HG02981 (cell line): Measurements from ENCODE around the gene B4GALNT3.

ENCODE experiments used
- ATAC-seq: cut with Tn5 transposase; IDR thresholded peaks from one replicate; pipeline ENCODE4 v1.9.1; 2021; ENCODE audit warnings: mild to moderate bottlenecking, moderate library complexity; ENCODE audit not compliant: unreplicated experiment

The B4GALNT3 gene

DNA sequence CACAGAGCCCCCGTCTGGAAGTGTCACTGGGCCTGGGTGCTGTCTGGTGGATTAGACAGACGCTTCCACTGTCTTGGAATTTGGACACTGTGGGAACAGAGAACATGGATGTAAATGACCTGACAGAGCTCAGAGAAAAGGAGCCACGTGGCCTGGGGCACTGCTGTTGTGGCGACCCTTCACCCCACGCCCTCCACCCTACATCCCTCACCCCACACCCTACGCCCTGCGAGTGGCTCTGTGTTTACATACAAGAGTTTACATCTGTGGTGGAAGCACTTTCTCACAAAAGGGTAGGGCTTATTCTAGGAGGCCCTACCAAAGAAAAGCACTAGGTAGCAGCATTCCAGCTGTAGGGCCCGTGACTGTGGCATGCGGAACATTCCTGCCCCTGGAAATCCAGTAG, 47.7 kb downstream of the B4GALNT3 start:
- ATAC-seq: no peak

DNA sequence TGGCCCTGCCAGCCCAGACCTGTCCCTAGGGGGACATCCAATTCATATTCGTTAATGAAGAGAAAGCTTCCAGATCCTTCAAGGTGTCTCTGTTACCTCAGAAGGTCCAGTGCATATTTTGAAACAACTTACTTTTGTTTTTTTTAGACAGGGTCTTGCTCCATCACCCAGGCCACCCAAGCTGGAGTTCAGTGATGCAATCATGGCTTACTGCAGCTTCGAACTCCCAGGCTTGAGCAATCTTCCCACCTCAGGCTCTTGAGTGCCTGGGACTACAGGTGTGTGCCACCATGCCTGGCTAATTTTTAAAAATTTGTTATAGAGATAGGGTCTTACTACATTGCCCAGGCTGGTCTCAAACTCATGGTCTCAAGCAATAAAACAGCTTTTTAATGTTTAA, 48.4 kb downstream of the B4GALNT3 start:
- no peak for ATAC-seq

DNA sequence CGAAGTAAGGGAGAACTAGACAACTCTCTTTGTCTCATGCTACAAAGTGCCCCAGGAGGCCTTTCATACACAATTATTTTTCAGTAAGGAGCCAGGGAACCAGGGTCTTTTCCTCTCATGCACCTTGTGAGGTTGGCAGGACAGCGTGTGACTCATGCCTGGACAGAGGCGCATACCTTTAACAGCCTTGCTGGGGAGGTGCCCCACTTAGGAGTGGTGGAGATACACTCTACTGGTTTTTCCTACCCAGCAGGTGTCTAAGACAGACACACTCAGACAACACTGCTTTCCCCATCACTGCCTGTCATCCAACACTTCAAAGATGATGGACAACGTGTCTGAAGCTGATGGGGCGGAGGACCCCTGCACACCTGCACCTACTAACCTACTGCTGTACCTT, 49.1 kb downstream of the B4GALNT3 start:
- no peak for ATAC-seq

DNA sequence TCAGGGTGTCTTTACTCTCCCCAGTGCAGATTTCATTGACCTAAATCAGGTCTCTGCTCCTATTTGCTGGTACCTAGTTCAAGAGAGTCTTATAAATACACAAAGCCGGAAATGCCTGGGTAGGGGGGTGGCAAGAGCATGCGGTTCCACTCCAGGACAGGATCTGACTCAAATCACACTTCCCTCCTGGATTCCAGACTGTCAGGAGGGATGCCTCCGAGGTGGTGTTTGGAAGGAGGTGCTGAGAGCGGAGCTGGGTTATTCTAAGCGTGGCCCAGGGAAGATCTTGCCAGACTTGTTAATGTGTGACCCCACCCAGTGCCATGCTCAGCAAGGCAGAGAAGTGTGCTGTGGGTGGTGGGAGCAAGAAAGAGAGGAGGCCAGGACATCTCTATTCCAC, 49.8 kb downstream of the B4GALNT3 start:
- ATAC-seq: no peak

DNA sequence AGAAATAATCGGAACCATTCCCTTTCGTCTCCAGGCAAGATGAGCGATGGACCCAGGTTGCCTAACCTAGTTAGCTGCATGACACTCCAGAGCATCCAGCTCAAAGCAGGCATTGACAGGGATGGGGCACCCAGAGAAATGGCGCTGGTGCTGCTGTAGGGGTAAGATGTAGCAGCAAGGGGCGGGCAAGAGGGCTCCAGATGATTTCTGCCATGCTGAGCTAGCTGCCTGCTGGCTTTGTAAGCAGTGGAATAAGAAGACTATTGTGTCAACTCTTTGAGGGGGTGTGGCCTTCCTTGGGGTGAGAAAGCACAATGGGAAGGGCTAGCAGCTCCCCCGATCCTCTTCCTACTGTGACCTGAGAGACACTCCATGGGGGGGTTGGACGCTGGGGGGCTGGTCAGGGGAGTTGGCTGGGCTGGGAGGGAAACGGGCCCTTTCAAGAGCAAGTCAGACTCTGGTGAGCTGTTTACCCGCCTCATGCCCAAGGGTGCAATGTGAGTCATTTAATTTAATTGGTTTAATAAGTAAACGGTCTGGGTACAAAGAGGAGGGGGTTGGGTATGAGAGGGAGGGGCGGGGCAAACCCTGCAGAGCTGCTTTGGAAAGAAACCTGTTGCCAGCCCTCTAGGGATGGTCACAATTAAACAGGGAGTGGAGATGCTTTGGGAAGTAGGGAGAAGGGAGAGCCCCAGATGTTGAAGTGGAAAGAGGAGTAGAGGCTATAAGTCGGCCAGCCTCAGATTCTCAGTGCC, 50.5 kb downstream of the B4GALNT3 start:
- ATAC-seq: no peak

DNA sequence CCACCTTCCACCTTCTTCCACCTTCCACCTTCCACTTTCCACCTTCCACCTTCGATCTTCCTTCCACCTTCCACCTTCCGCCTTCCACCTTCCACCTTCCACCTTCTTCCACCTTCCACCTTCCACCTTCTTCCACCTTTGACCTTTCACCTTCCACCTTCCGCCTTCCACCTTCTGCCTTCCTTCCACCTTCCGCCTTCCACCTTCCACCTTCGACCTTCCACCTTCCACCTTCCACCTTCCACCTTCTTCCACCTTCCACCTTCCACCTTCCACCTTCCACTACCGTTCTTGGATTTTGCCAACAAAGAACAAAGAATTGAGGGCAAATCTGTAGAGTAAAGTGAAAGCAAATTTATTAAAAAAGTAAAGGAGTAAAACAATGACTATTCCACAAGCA, 53.2 kb downstream of the B4GALNT3 start:
- no peak for ATAC-seq

DNA sequence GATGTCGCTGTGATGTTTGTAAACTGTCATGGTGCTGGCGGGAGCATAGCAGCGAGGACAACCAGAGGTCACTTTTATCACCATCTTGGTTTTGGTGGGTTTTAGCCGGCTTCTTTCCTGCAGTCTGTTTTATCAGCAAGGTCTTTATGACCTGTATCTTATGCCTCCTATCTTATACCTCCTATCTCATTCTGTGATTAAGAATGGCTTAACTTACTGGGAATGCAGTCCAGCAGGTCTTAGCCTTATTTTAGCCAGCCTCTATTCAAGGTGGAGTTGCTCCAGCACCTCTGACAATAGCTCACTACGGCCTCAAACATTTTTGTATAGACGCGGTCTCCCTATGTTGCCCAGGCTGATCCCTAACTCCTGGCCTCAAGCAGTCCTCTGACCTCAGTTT, 53.7 kb downstream of the B4GALNT3 start:
- no peak for ATAC-seq

DNA sequence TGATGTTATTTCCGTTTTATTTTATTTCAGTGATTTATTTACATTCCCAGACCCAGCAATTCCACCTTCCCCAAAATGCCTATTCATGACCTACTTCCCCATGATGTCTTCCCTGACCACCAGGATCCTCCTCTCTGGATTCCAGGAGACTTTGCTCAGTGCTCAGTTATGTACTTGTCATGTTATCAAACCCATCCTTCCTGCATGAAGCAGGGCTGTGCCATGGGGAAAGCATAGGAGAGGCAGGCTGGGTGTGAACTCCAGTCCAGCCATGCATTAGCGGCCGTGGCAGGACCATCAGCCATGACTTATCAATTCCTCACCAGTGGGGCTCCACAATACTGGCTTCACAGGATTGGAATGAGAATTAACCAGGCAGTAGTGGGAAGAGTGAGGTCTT, 57.8 kb downstream of the B4GALNT3 start:
- no peak for ATAC-seq

DNA sequence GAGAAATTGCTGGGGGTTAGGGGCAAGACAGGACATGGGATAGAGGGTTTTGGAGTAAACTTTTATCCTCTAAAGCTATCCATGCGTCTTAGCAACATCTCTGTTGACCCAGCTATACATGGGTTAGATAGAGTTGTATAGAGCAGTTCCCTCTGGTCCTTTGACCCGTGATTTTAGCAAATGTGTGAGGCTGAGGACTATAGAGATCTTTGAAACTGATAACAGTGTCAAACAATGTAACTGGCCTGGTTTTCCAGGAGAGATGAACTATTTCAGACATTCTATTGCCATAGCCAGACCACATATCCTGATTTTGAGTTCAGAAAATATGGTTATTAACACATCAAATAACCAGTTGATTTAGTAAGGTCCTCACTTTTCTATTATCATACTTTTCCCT, 60.4 kb downstream of the B4GALNT3 start:
- ATAC-seq: no peak

DNA sequence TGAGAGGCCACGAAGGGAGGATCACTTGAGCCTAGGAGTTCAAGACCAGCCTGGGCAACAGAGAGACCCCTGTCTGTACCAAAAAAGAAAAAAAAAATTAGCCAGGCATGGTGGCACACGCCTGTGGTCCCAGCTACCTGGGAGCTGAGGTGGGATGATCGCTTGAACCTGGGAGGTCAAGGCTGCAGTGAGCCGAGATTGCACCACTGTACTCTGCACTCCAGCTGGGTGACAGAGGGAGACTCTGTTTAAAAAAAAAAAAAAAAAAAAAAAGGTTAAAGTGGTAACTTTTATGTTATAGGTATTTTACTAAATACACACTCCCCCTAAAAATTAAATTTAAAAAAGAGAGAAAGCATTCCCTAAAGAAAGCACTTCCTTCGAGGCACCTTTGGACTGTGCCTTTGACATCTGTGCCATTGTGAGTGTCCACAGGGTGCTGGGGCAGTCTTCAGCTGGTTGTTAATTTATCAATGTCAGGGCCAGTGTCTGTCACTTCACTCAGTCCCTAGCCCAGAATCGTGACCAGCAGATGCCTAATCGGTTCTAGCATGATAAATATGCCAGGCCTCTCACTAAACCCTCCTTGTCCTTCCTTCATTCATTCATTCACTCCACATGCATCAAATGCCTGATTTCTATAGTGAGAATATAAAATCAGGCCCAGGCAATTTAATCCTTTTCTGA, 63.1 kb downstream of the B4GALNT3 start:
- ATAC-seq: no peak

DNA sequence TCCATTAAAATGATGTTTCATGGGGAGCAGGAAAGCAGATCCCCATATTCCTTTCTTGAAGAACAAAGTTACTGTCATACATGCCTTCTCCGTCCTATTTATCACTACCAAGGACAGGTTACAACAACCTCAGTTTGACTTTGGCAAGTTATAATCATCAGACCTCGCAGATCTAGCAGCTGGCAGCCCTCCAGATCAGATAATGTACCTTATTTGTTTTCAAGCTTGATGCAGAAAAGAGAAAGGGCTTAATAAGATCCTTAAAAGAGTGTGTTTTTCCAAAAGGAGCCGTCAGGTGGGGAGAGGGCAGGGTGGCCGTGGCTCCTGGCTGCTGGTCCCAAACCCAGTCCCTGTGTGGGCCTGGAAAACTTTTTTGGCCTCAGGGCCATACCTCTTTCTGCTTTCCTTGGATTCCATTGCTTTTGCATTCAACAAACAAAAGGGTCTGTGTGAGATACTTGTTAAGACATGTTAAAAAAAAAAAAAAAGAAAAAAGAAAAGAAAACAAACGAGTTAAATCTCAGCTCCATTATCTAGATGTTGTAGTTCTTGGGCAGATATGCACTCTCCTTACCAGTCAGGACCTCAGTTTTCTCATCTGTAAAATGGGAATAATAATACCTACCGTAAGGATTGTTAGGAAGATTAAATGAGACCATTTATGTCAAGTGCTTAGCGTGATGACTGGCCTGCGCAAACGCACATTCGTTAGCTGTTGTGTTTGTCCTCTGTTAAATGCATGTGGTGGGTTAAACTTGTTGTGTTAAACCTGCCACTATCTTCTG, 64.6 kb downstream of the B4GALNT3 start:
- ATAC-seq: no peak

DNA sequence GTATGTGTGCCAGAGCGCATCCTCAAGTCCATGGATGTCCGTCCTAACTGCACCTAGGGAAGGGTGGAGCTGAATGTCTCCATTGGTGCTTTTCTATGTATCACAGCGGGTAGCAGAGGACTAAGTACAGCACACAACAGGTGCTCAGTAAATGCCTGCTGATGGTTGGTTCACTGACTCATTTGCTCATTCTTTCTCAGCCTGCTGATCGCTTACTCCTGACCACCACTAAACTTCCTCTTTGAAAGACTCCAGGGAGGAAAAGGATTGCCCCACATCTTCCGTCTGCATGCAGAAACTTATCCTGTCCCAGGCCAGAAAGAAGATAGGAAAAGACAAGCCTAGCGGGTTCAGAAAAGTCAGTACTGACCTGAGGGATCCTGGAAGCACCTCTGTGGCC, 66.3 kb downstream of the B4GALNT3 start:
- no peak for ATAC-seq

DNA sequence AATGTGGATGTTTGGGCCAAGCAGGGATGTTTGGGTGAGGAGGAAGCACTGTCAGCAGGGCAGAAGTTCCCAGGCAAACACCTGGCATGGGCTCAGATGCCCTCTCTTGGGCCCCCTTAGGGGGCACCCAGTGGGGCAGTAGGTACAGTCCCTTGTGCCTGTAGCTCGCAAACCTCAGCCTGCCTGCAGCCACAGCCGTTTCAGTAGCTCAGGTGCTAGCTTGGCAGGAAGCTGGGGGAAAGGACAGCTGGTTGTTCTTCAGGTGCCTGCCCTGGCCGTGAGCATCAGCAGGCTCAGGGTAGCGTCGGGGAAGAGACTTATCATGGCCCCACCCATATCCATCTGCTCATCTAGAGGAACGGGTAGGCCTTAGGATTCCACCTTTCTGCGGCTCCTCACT, 67.5 kb downstream of the B4GALNT3 start:
- no peak for ATAC-seq

DNA sequence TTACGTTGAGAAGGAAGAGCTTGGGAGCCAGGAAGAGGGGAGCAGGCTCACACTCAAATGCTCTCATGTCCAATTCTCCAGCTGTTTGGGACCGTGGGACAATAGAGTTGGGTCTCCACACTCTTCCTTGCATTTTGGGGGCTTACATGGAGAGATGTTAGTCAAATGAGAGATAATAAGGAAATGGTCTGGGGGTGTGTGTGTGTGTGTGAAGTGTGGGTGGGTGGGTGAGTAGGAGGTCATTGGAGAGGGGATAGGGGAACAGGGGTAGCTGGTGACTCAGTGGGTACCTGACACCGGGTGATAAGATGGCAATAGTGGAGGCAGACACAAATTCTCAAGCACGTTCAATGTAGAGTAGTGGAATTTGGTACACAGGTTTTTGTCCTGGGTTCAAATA, 68.0 kb downstream of the B4GALNT3 start:
- no peak for ATAC-seq

DNA sequence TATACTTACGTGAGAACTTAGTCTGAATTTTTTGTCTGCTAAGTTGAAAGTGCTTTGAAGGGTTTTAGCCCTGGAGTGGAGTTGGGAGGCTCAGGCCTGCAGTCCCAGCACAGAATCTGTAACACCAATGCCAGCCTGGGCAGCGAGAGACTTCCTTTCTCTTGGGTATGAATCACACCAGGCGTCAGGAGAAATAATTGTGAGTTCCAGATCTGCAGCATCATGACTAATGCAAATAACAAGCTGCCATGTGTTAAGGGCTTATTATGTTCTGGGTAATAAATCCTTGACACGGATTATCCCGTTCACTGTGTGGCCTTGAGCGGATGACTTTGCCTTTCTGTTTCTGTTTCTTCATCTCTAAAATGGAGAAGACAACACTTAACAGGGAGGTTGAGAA, 70.6 kb downstream of the B4GALNT3 start:
- no peak for ATAC-seq

DNA sequence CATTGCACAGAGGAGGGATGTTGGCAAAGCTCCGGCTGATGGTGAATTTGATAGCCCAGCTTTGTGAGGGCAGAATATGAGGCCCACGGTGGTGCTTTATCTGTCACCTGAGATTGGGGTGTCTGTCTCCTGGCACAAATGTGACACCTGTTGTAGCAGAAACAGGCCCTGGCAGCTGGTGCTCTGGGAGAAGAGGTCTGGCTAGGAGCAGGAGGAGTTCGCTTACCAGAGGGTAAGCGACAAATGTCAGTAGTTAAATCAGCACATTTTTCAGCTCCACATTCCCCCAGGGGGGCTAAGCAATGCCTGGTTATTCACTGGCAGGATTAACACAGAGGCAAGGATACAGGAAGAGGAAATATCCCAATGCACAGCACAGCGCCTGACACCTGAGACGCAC, 71.1 kb downstream of the B4GALNT3 start:
- ATAC-seq: no peak

DNA sequence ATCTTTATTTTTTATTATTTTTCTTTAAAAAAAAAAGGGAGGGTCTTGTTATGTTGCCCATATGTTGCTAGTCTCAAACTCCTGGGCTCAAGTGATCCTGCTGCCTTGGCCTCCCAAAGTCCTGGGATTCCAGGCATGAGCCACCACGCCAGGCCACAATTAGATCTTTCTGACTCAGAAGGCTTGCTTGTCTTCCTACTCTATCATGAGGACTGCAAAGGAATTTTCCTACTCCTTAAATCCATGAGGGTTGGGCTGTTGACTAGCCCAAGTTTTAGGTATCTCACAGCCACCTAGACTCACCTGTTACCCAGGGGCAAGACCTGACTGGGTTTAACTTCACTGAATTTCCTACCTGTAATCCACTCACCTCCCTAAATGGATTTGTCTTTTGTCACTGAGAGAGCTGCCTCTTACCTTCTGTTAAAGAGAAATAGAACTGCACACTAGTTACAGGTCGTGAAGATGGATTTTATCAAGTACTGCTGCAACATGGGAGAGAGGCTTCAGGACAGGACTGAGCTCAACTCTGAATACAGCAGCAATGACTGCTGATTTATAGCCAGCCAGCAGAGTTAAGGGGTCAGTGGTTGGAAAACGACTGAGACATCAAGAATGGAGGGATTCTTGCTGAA, 72.3 kb downstream of the B4GALNT3 start:
- no peak for ATAC-seq

DNA sequence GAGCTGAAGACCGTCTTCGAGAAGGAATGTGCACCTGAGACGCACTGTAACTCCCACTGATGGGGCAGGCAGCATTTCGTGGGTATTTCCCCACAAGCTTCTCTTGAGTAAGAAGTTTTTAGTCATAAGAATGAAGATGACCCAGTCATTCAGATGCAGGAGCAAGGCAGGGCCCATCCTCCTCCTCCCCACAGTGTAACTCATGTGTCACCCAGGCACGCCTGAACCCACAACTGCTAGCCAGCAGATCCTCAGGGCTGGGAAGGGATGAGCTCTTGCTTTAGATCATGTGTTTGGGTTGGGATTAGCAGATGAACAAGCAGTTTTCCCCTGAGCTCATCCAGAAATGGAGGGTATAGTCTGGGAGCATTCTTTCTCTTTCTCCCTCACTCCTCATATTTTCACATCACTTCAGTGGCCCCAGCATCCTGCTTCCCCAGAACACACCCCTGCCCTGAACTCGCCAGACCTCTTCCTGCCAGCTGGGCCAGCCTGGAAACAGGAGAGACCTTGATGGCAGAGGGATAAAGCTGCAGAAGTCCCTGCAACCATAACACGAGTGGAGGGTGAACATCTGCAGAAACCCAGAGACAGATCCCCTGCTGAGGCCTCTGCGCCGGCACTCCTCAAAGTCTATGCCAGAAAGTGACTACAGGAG, 73.3 kb downstream of the B4GALNT3 start:
- no peak for ATAC-seq

DNA sequence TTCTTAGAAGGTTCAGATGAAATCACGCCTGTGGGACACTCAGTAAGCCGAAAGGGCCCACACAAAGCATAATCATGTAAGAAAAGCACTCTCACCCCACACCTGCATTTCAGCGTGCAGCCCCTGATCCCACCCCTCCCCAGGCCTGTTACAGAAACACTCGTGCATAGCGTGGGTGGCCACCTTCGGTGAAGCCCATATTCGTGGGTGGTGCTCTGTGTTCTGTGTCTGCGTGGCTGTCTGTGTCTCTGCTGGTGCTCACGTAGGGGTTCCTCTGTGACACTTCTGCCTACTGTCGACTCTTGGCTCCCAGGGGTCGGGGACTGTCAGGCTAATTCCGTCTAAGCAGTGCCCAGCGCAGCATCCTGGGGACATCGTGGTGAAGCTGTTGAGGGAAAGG, 74.0 kb downstream of the B4GALNT3 start:
- no peak for ATAC-seq

DNA sequence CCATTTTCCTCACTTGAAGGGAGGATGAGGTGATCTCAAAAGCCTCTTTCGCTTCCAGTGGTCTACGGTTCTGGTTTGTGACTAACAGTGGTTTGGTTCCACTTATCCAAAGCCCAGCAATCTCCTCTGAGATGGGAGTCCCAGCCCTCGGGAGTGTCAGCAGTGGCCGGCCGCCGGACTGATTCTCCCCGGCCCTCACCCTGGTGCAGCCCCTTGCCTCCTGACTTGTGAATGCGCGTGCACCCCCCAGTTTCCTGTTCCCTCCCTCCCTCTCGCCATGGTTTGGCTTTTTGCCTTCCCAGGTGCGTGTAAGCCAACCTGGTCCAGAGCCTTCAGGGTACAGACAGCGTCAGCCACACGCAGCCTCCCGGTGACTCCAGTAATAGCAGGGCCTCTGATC, 74.5 kb downstream of the B4GALNT3 start:
- ATAC-seq: no peak

DNA sequence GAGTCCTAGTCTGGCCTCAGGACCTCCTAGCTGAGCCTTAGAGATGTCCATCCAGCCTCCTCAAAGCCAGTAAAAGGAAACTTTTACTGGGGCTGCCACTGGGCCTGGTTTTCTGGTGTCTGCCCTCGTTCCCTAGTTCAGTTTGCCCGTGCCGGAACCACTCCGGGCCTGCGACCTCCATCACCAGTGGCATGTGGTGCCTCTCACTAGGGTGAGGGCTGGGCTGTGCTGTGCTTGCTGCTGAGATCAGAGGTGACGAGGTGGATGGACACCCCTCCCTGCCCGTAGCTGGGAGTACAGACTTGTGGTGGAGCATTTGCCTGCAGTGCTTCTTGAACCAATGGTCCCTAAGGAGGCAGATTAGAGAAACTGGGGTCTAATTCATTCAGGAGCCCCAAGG, 75.7 kb downstream of the B4GALNT3 start:
- no peak for ATAC-seq
